HCT116 (cell line): ENCODE measurements around the gene DENND4A. TPM values are rescaled to one million over a fixed set of nuclear protein-coding genes. Genes with fewer than 3 reads are reported as not detected.
"Not testable (repeated sequence)": the region's sequence is repeated elsewhere in the genome, so short reads cannot be mapped to it uniquely, and the experiment has no call there.

Source experiments
- ATAC-seq: fragments of 200-7000 bp; cut with Tn5 transposase; 2 replicates; pipeline ENCODE4 v1.9.1; 2020; ENCODE audit warnings: mild to moderate bottlenecking, moderate library complexity
- BruUV-seq: library from RNA; stranded (reverse); fragments of 400-500 nt; replicated peaks from 2 replicates; lab custom pipeline; 2021; lab: Mats Ljungman, UMichigan
- CTCF ChIA-PET: fragments of 300-600 bp; sonication (Branson Sonifier 250); formaldehyde crosslinking; loops from one replicate; lab custom pipeline; 2021; ENCODE audit warnings: antibody characterized with exemption; lab: Charles Lee
- POLR2A ChIA-PET: fragments of 300-600, 350-600 bp; sonication (Branson Sonifier 250); formaldehyde crosslinking; loops from one replicate; lab custom pipeline; 2021; ENCODE audit warnings: antibody characterized with exemption; lab: Charles Lee
- RAD21 ChIA-PET, 2 experiments: fragments of 300-600 bp; sonication (Branson Sonifier 250); formaldehyde crosslinking; loops; one replicate each; lab custom pipeline; 2023; ENCODE audit warnings: low total read pairs in 2 of 2; ENCODE audit not compliant: uncharacterized antibody in 2 of 2, unreplicated experiment in 2 of 2, low non-redundant PET in 1 of 2; lab: Charles Lee
- DNase-seq: peaks from one replicate; pipeline ENCODE4 v3.0.0-alpha.2; 2010; ENCODE audit warnings: low read depth, low spot score
- H2AFZ ChIP-seq: fragments of 200-600 bp; shearing (Covaris generic), sonication (generic); 2 replicates; pipeline ENCODE4 v1.6.1; 2017; ENCODE audit warnings: low read depth, mixed run types, mixed read lengths, antibody characterized with exemption, low read length; ENCODE audit not compliant: poor library complexity, severe bottlenecking
- H3K27ac ChIP-seq: 2 replicates; pipeline ENCODE4 v1.5.1; 2012; ENCODE audit warnings: low read depth, low read length
- H3K27me3 ChIP-seq: fragments of 200-600 bp; sonication (generic); 2 replicates; pipeline ENCODE4 v1.6.1; 2016; ENCODE audit warnings: mixed run types, low read length, mixed read lengths; ENCODE audit not compliant: insufficient read depth
- H3K36me3 ChIP-seq, 2 experiments: fragments of 200-500 bp in 1 of 2; fragments of 200-600 bp in 1 of 2; sonication (Bioruptor generic) in 1 of 2; sonication (generic) in 1 of 2; 2 replicates each; pipeline versions ENCODE4 v1.5.1 to v1.6.1; 2014 to 2016; ENCODE audit warnings: low read length in 2 of 2, inconsistent platforms in 1 of 2, mixed read lengths in 1 of 2, mixed run types in 1 of 2; ENCODE audit not compliant: insufficient read depth in 2 of 2, control insufficient read depth in 1 of 2
- H3K4me1 ChIP-seq, 2 experiments: fragments of 200-600 bp in 1 of 2; sonication (generic) in 1 of 2; 2 replicates each; pipeline versions ENCODE4 v1.5.1 to v1.6.1; 2012 to 2017; ENCODE audit warnings: low read length in 2 of 2, inconsistent platforms in 1 of 2, mild to moderate bottlenecking in 1 of 2, mixed read lengths in 1 of 2, mixed run types in 1 of 2, moderate library complexity in 1 of 2; ENCODE audit not compliant: insufficient read depth in 2 of 2, control insufficient read depth in 1 of 2
- H3K4me2 ChIP-seq: fragments of 200-600 bp; sonication (generic); 2 replicates; pipeline ENCODE4 v1.6.1; 2017; ENCODE audit warnings: mixed run types, low read length, mixed read lengths
- H3K4me3 ChIP-seq, 2 experiments: fragments of 200-600 bp in 1 of 2; sonication (generic) in 1 of 2; replicated peaks in 1 of 2; 2 replicates each; pipeline ENCODE4 v1.5.1; 2011 to 2016; ENCODE audit warnings: low read length in 2 of 2, control low read depth in 1 of 2, low read depth in 1 of 2, mild to moderate bottlenecking in 1 of 2, mixed read lengths in 1 of 2, mixed run types in 1 of 2
- H3K79me2 ChIP-seq: fragments of 200-600 bp; sonication (generic); 2 replicates; pipeline ENCODE4 v1.6.1; 2017; ENCODE audit warnings: mild to moderate bottlenecking, mixed run types, low read length, moderate library complexity, mixed read lengths; ENCODE audit not compliant: insufficient read depth
- H3K9ac ChIP-seq: fragments of 200-600 bp; sonication (generic); 2 replicates; pipeline ENCODE4 v1.6.1; 2016; ENCODE audit warnings: low read length, mixed read lengths
- H3K9me2 ChIP-seq: fragments of 200-600 bp; sonication (generic), shearing (Covaris generic); 2 replicates; pipeline ENCODE4 v1.6.1; 2017; ENCODE audit warnings: mixed run types, mild to moderate bottlenecking, moderate library complexity; ENCODE audit not compliant: insufficient read depth
- H3K9me3 ChIP-seq, 2 experiments: fragments of 200-500 bp in 1 of 2; fragments of 200-600 bp in 1 of 2; sonication (Bioruptor generic) in 1 of 2; sonication (generic) in 1 of 2; 2 replicates each; pipeline ENCODE4 v1.6.1; 2014 to 2017; ENCODE audit warnings: low read length in 2 of 2, mixed read lengths in 2 of 2, inconsistent platforms in 1 of 2, low read depth in 1 of 2, mild to moderate bottlenecking in 1 of 2, mixed run types in 1 of 2, moderate library complexity in 1 of 2; ENCODE audit not compliant: control insufficient read depth in 1 of 2, insufficient read depth in 1 of 2
- H4K20me1 ChIP-seq: fragments of 200-600 bp; sonication (generic), shearing (Covaris generic); 2 replicates; pipeline ENCODE4 v1.6.1; 2017; ENCODE audit warnings: mixed run types, mild to moderate bottlenecking, moderate library complexity; ENCODE audit not compliant: insufficient read depth
- CBX3 ChIP-seq: IDR thresholded peaks from 2 replicates; pipeline ENCODE4 v1.6.1; 2012; ENCODE audit warnings: low read depth
- EGR1 ChIP-seq: IDR thresholded peaks from 2 replicates; pipeline ENCODE4 v1.6.1; 2012; ENCODE audit warnings: low read depth
- ELF1 ChIP-seq: IDR thresholded peaks from 2 replicates; pipeline ENCODE4 v1.6.1; 2012; ENCODE audit warnings: low read depth, borderline replicate concordance
- EZH2 ChIP-seq: fragments of 200-600 bp; sonication (generic); IDR thresholded peaks from 2 replicates; pipeline ENCODE4 v1.6.1; 2017; ENCODE audit warnings: antibody characterized with exemption, mixed run types
- EZH2phosphoT487 ChIP-seq: fragments of 200-600 bp; IDR thresholded peaks from 2 replicates; pipeline ENCODE4 v1.6.1; 2018; ENCODE audit warnings: antibody characterized with exemption, borderline replicate concordance
- FOSL1 ChIP-seq: IDR thresholded peaks from 2 replicates; pipeline ENCODE4 v1.6.1; 2012; ENCODE audit warnings: low read depth
- POLR2A ChIP-seq: IDR thresholded peaks from 2 replicates; pipeline ENCODE4 v1.7.0; 2011; ENCODE audit warnings: borderline replicate concordance; ENCODE audit not compliant: insufficient read depth, insufficient read length; ENCODE audit errors: extremely low read depth
- POLR2AphosphoS5 ChIP-seq: IDR thresholded peaks from 2 replicates; pipeline ENCODE4 v1.6.1; 2011; ENCODE audit warnings: mild to moderate bottlenecking, low read depth, low read length, moderate library complexity
- RAD21 ChIP-seq: IDR thresholded peaks from 2 replicates; pipeline ENCODE4 v1.6.1; 2012; ENCODE audit warnings: low read depth, mild to moderate bottlenecking
- SIN3A ChIP-seq: IDR thresholded peaks from 2 replicates; pipeline ENCODE4 v1.6.1; 2012; ENCODE audit warnings: low read depth
- SP1 ChIP-seq: IDR thresholded peaks from 2 replicates; pipeline ENCODE4 v1.6.1; 2012; ENCODE audit warnings: low read depth
- SRF ChIP-seq: IDR thresholded peaks from 2 replicates; pipeline ENCODE4 v1.6.1; 2012; ENCODE audit warnings: low read depth
- TCF7L2 ChIP-seq: IDR thresholded peaks from 2 replicates; pipeline ENCODE4 v1.7.0; 2011; ENCODE audit warnings: borderline replicate concordance, inconsistent platforms; ENCODE audit not compliant: insufficient read depth, insufficient read length; ENCODE audit errors: extremely low read depth
- YY1 ChIP-seq: IDR thresholded peaks from 2 replicates; pipeline ENCODE4 v1.6.1; 2011; ENCODE audit warnings: low read length, low read depth, moderate library complexity, mild to moderate bottlenecking; ENCODE audit not compliant: insufficient replicate concordance; ENCODE audit errors: extremely low read depth
- ZFX ChIP-seq: fragments of 450-650 bp; IDR thresholded peaks from 2 replicates; pipeline ENCODE4 v1.6.1; 2017
- ZNF274 ChIP-seq: fragments of 200-500 bp; sonication (Bioruptor generic); IDR thresholded peaks from 2 replicates; pipeline ENCODE4 v1.6.1; 2014; ENCODE audit warnings: mild to moderate bottlenecking, low read depth, low read length, inconsistent platforms
- intact Hi-C: fragments of 100-400 bp; cut with micrococcal nuclease; formaldehyde crosslinking; loops from 2 replicates; pipeline ENCODE4 v1.10.0; 2022
- total RNA-seq: library from RNA; stranded (reverse); gene quantifications from one replicate; pipeline ENCODE4 v1.2.1, GENCODE V29; 2021; ENCODE audit not compliant: unreplicated experiment
- TF ChIP-seq, protein P1 (sequence below): IDR thresholded peaks from 2 replicates; pipeline ENCODE4 v1.6.1; 2011; ENCODE audit warnings: mild to moderate bottlenecking, low read length, moderate library complexity; ENCODE audit not compliant: insufficient replicate concordance; ENCODE audit errors: extremely low read depth

DENND4A gene
- total RNA-seq, 1 experiment from 2014 or later, result 9.1 TPM

GRCh38 chr15:65782096-65782495 lies 10.0 kb downstream of the DENND4A start:
- POLR2A ChIA-PET, result no interaction called here
- ATAC-seq, result no peak

GRCh38 chr15:65778701-65779100 lies 13.4 kb downstream of the DENND4A start:
- H3K4me1 ChIP-seq, H2AFZ ChIP-seq, H4K20me1 ChIP-seq, POLR2A ChIA-PET, intact Hi-C loops, DNase-seq, H3K9me2 ChIP-seq, ATAC-seq, H3K27ac ChIP-seq, BruUV-seq, H3K9ac ChIP-seq, H3K36me3 ChIP-seq, H3K27me3 ChIP-seq, RAD21 ChIA-PET, H3K4me2 ChIP-seq, H3K4me3 ChIP-seq, CTCF ChIA-PET, H3K9me3 ChIP-seq: not testable (repeated sequence)
- H3K79me2 ChIP-seq, result peaks cover 13% of the 10 kb centered on the region

More at GRCh38 chr15:65782096-65782495, 10.0 kb downstream of the DENND4A start:
- DNase-seq, result no peak
- no TSS peak for BruUV-seq
- Histone ChIP-seq H3K4me3 (no peak overlapping the region), H3K27ac (no peak overlapping the region), H2AFZ (no peak overlapping the region), H3K27me3 (no peaks in the 10 kb centered on the region), H3K9me2 (no peaks in the 10 kb centered on the region), H3K9me3 (no peaks in the 10 kb centered on the region), H3K79me2 (peaks cover 40% of the 10 kb centered on the region), H3K9ac (no peak overlapping the region), H3K36me3 (no peaks in the 10 kb centered on the region), H3K4me1 (peaks cover under 1% of the 10 kb centered on the region in 2 experiments), H4K20me1 (no peaks in the 10 kb centered on the region), H3K4me2 (no peak overlapping the region)
- intact Hi-C loops, result no loop called here
- CTCF ChIA-PET, result no interaction called here
- RAD21 ChIA-PET, result no interaction called here
- TF ChIP-seq SRF (no peak), YY1 (no peak), ZFX (no peak), ZNF274 (no peak), RAD21 (no peak), FOSL1 (no peak), SP1 (no peak), POLR2AphosphoS5 (no peak), EZH2phosphoT487 (no peak), EGR1 (no peak), TCF7L2 (no peak), CBX3 (no peak), POLR2A (no peak), SIN3A (no peak), ELF1 (no peak), EZH2 (no peak)
- TF ChIP-seq, protein P1, sequence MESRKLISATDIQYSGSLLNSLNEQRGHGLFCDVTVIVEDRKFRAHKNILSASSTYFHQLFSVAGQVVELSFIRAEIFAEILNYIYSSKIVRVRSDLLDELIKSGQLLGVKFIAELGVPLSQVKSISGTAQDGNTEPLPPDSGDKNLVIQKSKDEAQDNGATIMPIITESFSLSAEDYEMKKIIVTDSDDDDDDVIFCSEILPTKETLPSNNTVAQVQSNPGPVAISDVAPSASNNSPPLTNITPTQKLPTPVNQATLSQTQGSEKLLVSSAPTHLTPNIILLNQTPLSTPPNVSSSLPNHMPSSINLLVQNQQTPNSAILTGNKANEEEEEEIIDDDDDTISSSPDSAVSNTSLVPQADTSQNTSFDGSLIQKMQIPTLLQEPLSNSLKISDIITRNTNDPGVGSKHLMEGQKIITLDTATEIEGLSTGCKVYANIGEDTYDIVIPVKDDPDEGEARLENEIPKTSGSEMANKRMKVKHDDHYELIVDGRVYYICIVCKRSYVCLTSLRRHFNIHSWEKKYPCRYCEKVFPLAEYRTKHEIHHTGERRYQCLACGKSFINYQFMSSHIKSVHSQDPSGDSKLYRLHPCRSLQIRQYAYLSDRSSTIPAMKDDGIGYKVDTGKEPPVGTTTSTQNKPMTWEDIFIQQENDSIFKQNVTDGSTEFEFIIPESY, result no peak
